H9 (cell line): ENCODE data around the gene NRXN3. TPM values are rescaled to one million over a fixed set of nuclear protein-coding genes. Genes with fewer than 3 reads are reported as not detected.

Experiments
- DNase-seq: peaks from one replicate; pipeline ENCODE4 v3.0.0-alpha.2; 2017
- H2AFZ ChIP-seq: one replicate; pipeline ENCODE4 v1.6.1; 2013; ENCODE audit warnings: mild to moderate bottlenecking, low read length, control low read depth, moderate library complexity
- H2AK5ac ChIP-seq: 2 replicates; pipeline ENCODE4 v1.6.1; 2013; ENCODE audit warnings: low read length, control low read depth, mixed read lengths; ENCODE audit not compliant: insufficient read length
- H2BK120ac ChIP-seq: one replicate; pipeline ENCODE4 v1.6.1; 2013; ENCODE audit warnings: low read depth, mild to moderate bottlenecking, low read length, control low read depth, inconsistent platforms; ENCODE audit not compliant: poor library complexity, severe bottlenecking
- H2BK12ac ChIP-seq: 2 replicates; pipeline ENCODE4 v1.6.1; 2013; ENCODE audit warnings: low read length, control low read depth, mixed read lengths, low read depth; ENCODE audit not compliant: insufficient read length
- H2BK15ac ChIP-seq: 2 replicates; pipeline ENCODE4 v1.6.1; 2013; ENCODE audit warnings: low read depth, low read length, control low read depth
- H2BK20ac ChIP-seq: one replicate; pipeline ENCODE4 v1.6.1; 2013; ENCODE audit warnings: low read depth, mild to moderate bottlenecking, low read length, control low read depth, inconsistent platforms; ENCODE audit not compliant: poor library complexity, severe bottlenecking
- H2BK5ac ChIP-seq: 2 replicates; pipeline ENCODE4 v1.6.1; 2013; ENCODE audit warnings: low read length, control low read depth, mixed read lengths; ENCODE audit not compliant: insufficient read length
- H3K14ac ChIP-seq: 2 replicates; pipeline ENCODE4 v1.6.1; 2013; ENCODE audit warnings: low read length, control low read depth; ENCODE audit not compliant: insufficient read depth
- H3K18ac ChIP-seq: 2 replicates; pipeline ENCODE4 v1.6.1; 2013; ENCODE audit warnings: low read depth, mild to moderate bottlenecking, mixed read lengths, low read length, control low read depth; ENCODE audit not compliant: insufficient read length
- H3K23ac ChIP-seq: 2 replicates; pipeline ENCODE4 v1.6.1; 2013; ENCODE audit warnings: low read length, control low read depth, mixed read lengths, low read depth; ENCODE audit not compliant: insufficient read length
- H3K23me2 ChIP-seq: 2 replicates; pipeline ENCODE4 v1.6.1; 2013; ENCODE audit warnings: low read depth, mild to moderate bottlenecking, mixed read lengths, low read length, control low read depth; ENCODE audit not compliant: insufficient read length, poor library complexity, severe bottlenecking
- H3K27ac ChIP-seq: 2 replicates; pipeline ENCODE4 v1.5.1; 2013; ENCODE audit warnings: low read length, control low read depth, mixed read lengths, low read depth; ENCODE audit not compliant: insufficient read length
- H3K27me3 ChIP-seq: 2 replicates; pipeline ENCODE4 v1.6.1; 2013; ENCODE audit warnings: low read length, control low read depth, inconsistent platforms; ENCODE audit not compliant: insufficient read depth
- H3K4ac ChIP-seq: 2 replicates; pipeline ENCODE4 v1.6.1; 2013; ENCODE audit warnings: low read depth, mild to moderate bottlenecking, control low read depth, inconsistent platforms, low read length, moderate library complexity
- H3K4me1 ChIP-seq: 2 replicates; pipeline ENCODE4 v1.6.1; 2013; ENCODE audit warnings: low read length, control low read depth, inconsistent platforms; ENCODE audit not compliant: insufficient read depth
- H3K4me2 ChIP-seq: 2 replicates; pipeline ENCODE4 v1.6.1; 2013; ENCODE audit warnings: low read length, control low read depth, mixed read lengths; ENCODE audit not compliant: insufficient read length, insufficient read depth
- H3K56ac ChIP-seq: 2 replicates; pipeline ENCODE4 v1.6.1; 2013; ENCODE audit warnings: low read depth, mild to moderate bottlenecking, mixed read lengths, low read length, control low read depth; ENCODE audit not compliant: insufficient read length
- H3K79me1 ChIP-seq: 2 replicates; pipeline ENCODE4 v1.6.1; 2013; ENCODE audit warnings: low read depth, mild to moderate bottlenecking, moderate library complexity, low read length, control low read depth, inconsistent platforms; ENCODE audit not compliant: insufficient read depth, poor library complexity, severe bottlenecking
- H3K79me2 ChIP-seq: 2 replicates; pipeline ENCODE4 v1.6.1; 2013; ENCODE audit warnings: low read length, control low read depth, inconsistent platforms; ENCODE audit not compliant: insufficient read depth
- H3K9ac ChIP-seq: 2 replicates; pipeline ENCODE4 v1.6.1; 2013; ENCODE audit warnings: low read length, control low read depth, mixed read lengths; ENCODE audit not compliant: insufficient read length; ENCODE audit errors: extremely low read depth
- H3K9me3 ChIP-seq: one replicate; pipeline ENCODE4 v1.6.1; 2013; ENCODE audit warnings: low read depth, low read length, inconsistent platforms; ENCODE audit not compliant: control insufficient read depth
- H3T11ph ChIP-seq: one replicate; pipeline ENCODE4 v1.6.1; 2013; ENCODE audit warnings: mild to moderate bottlenecking, low read length, control low read depth, inconsistent platforms
- H4K20me1 ChIP-seq: one replicate; pipeline ENCODE4 v1.6.1; 2013; ENCODE audit not compliant: control insufficient read depth, insufficient read length, insufficient read depth
- H4K5ac ChIP-seq: 2 replicates; pipeline ENCODE4 v1.6.1; 2013; ENCODE audit warnings: low read depth, mild to moderate bottlenecking, mixed read lengths, low read length, control low read depth; ENCODE audit not compliant: insufficient read length
- H4K8ac ChIP-seq: replicated peaks from 2 replicates; pipeline ENCODE4 v1.6.1; 2013; ENCODE audit warnings: low read length, control low read depth, mixed read lengths, low read depth; ENCODE audit not compliant: insufficient read length
- H4K91ac ChIP-seq: 2 replicates; pipeline ENCODE4 v1.6.1; 2013; ENCODE audit warnings: low read depth, mild to moderate bottlenecking, moderate library complexity, mixed read lengths, low read length, control low read depth; ENCODE audit not compliant: insufficient read length
- H3K27ac Mint-ChIP-seq, 3 experiments: 2 replicates in 2 of 3; 3 replicates in 1 of 3; pipeline ENCODE4 v1.8.0; 2020 to 2021; ENCODE audit warnings: mixed read lengths in 3 of 3, mild to moderate bottlenecking in 1 of 3, moderate library complexity in 1 of 3
- H3K27me3 Mint-ChIP-seq: 2 replicates; pipeline ENCODE4 v1.8.0; 2021; ENCODE audit warnings: low read depth, mild to moderate bottlenecking, moderate library complexity, mixed read lengths
- H3K36me3 Mint-ChIP-seq, 3 experiments: 2 replicates in 2 of 3; 3 replicates in 1 of 3; pipeline ENCODE4 v1.8.0; 2020 to 2021; ENCODE audit warnings: low read depth in 3 of 3, mixed read lengths in 3 of 3; ENCODE audit not compliant: insufficient read depth in 1 of 3
- H3K4me1 Mint-ChIP-seq, 2 experiments: 2 replicates each; pipeline ENCODE4 v1.8.0; 2020; ENCODE audit warnings: mixed read lengths in 2 of 2
- H3K4me3 Mint-ChIP-seq, 2 experiments: 2 replicates in 1 of 2; 3 replicates in 1 of 2; pipeline ENCODE4 v1.8.0; 2020 to 2021; ENCODE audit warnings: mild to moderate bottlenecking in 2 of 2, mixed read lengths in 2 of 2, moderate library complexity in 1 of 2
- H3K9me3 Mint-ChIP-seq, 2 experiments: 2 replicates in 1 of 2; 3 replicates in 1 of 2; pipeline ENCODE4 v1.8.0; 2020; ENCODE audit warnings: mild to moderate bottlenecking in 2 of 2, mixed read lengths in 2 of 2, moderate library complexity in 1 of 2
- WGBS: extraction: QIAGEN DNeasy Blood & Tissue Kit; methylation state at CpG from one replicate; pipeline ENCODE4 v1.1.7; 2013; ENCODE audit warnings: missing lambda C conversion rate, low lambda C conversion rate, mixed read lengths; ENCODE audit not compliant: insufficient read length; ENCODE audit errors: extremely low coverage; 5-methylcytosine and 5-hydroxymethylcytosine counted together
- total RNA-seq: library from RNA; stranded (reverse); gene quantifications from 2 replicates; pipeline ENCODE4 v1.2.1, GENCODE V29; 2021
- TF ChIP-seq, protein P1 (sequence below): fragments of 200-600 bp; sonication (generic); conservative IDR thresholded peaks from 3 replicates; pipeline ENCODE4 v1.8.0; 2021; ENCODE audit warnings: antibody characterized with exemption, mild to moderate bottlenecking

NRXN3 gene
- total RNA-seq, 1 experiment from 2014 or later = 1.8 TPM

- DNase-seq = no peak
- Histone ChIP-seq H3K14ac (no peak overlapping the region), H3K18ac (no peak overlapping the region), H4K8ac (no peak overlapping the region), H4K5ac (no peak overlapping the region), H2AFZ (no peak overlapping the region), H3K4me2 (no peak overlapping the region), H2BK120ac (no peak overlapping the region), H3K23me2 (no peaks in the 10 kb centered on the region), H4K91ac (no peak overlapping the region), H2BK15ac (no peak overlapping the region), H3K4ac (no peak overlapping the region), H3K56ac (no peak overlapping the region), H2BK20ac (no peak overlapping the region), H3K27ac (no peak overlapping the region), H3K9me3 (no peaks in the 10 kb centered on the region), H3T11ph (no peak overlapping the region), H3K9ac (no peak overlapping the region), H3K4me1 (no peaks in the 10 kb centered on the region), H3K23ac (no peak overlapping the region), H2BK5ac (no peak overlapping the region), H3K27me3 (no peaks in the 10 kb centered on the region), H2AK5ac (no peak overlapping the region), H4K20me1 (no peaks in the 10 kb centered on the region), H3K79me2 (no peaks in the 10 kb centered on the region), H2BK12ac (no peak overlapping the region), H3K79me1 (no peaks in the 10 kb centered on the region)
- no CpG with 5 or more reads among the region's 3 CpGs for WGBS
- TF ChIP-seq, protein P1, sequence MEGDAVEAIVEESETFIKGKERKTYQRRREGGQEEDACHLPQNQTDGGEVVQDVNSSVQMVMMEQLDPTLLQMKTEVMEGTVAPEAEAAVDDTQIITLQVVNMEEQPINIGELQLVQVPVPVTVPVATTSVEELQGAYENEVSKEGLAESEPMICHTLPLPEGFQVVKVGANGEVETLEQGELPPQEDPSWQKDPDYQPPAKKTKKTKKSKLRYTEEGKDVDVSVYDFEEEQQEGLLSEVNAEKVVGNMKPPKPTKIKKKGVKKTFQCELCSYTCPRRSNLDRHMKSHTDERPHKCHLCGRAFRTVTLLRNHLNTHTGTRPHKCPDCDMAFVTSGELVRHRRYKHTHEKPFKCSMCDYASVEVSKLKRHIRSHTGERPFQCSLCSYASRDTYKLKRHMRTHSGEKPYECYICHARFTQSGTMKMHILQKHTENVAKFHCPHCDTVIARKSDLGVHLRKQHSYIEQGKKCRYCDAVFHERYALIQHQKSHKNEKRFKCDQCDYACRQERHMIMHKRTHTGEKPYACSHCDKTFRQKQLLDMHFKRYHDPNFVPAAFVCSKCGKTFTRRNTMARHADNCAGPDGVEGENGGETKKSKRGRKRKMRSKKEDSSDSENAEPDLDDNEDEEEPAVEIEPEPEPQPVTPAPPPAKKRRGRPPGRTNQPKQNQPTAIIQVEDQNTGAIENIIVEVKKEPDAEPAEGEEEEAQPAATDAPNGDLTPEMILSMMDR = no peak
- H3K4me3 Mint-ChIP-seq = no peak overlapping the region
- H3K9me3 Mint-ChIP-seq = no peaks in the 10 kb centered on the region
- no peaks in the 10 kb centered on the region for H3K4me1 Mint-ChIP-seq
- no peaks in the 10 kb centered on the region; the same call in 1 of the 2 replicates for H3K27me3 Mint-ChIP-seq
- H3K36me3 Mint-ChIP-seq = no peaks in the 10 kb centered on the region
- no peak overlapping the region for H3K27ac Mint-ChIP-seq
Measured at GRCh38 chr14:79665556-79665955, 1495.4 kb downstream of the NRXN3 start.
